HPDE6-E6E7 (cell line): ENCODE results near the gene HS2ST1.
A peak's percentile ranks its signal among the peaks of the same experiment; 100 is the strongest.

ENCODE experiments used
- DNase-seq: peaks from one replicate; pipeline ENCODE4 v3.0.0; 2011; ENCODE audit warnings: missing footprints; ENCODE audit errors: extremely low spot score

Gene HS2ST1

DNA sequence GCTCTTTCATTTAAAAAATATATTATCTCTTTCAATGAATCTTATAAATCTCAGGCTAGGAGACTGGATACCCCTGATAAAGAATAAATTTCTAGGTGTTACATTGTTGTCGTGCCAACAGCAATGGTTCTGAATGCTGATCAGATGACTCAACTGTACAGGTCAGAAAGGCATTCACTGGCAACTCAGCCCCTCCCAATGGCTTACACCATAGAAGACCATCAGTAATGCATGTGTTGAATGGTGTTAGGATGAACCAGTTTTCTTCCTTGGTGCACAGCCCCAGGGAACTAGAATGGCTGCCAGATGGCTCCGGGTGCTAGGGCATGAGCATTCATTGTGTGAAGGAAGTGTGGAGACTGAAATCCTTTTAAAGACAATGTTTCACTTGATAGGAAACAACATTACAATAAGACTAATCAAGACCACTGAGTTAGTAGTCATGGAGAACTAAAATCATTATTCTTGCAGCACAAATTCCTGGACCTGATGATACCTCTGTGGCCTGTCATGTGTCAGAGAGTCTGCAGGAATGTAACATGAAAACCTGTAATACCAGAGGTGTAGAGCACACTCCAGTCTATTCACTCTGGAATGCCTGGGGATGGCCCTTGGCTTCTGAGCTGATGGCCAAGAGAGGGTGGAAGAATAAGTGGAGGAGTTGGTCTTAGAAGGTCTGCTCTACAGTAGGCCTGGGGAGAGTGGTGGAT is 226.6 kb downstream of the HS2ST1 start:
- DNase-seq: peak; percentile 74

- DNase-seq: no peak
Observed at GRCh38 chr1:87141556-87141955, 227.1 kb downstream of the HS2ST1 start.

- DNase-seq: no peak
Observed at GRCh38 chr1:87143413-87144135, 229.1 kb downstream of the HS2ST1 start.

- no peak for DNase-seq
Observed at GRCh38 chr1:87144316-87144895, 230.0 kb downstream of the HS2ST1 start.

DNA sequence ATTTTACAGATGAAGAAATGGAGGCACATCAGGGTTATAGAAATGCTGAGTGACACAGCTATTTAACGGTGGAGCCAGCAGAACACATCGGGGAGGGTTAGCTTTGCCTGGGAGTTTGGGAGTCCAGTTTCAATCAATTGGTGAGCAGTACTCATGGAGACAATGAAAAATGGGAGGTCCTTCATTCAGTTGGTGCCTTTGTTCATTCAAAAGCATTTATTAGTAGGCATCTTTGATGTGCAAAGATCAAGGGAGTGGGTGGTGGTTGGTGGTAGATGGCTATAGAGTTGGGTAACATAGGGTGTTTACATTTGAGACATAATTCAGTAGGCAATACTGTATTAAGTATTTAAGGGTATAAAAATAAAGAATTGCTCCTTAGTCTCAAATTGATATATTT is 230.5 kb downstream of the HS2ST1 start:
- DNase-seq: no peak

- no peak for DNase-seq
Observed at GRCh38 chr1:87146538-87146937, 232.1 kb downstream of the HS2ST1 start.

DNA sequence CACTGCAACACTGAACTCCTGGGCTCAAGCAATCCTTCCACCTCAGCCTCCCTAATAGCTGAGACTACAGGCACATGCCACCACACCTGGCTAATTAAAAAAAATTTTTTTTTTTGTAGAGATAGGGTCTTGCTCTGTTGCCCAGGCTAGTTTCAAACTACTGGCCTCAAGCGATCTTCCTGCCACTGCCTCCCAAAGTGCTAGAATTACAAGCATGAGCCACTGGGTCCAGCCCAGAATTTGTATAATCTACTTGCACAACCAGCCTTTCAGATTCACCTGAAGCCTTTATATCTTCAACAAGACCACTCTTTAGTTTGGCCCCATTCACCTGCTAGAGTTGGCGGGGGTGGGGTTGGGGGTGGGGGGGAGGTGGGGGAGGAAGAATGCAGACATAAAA is 232.6 kb downstream of the HS2ST1 start:
- DNase-seq: no peak

GRCh38 chr1:87147851-87148250 is 233.4 kb downstream of the HS2ST1 start:
- DNase-seq: no peak

DNA sequence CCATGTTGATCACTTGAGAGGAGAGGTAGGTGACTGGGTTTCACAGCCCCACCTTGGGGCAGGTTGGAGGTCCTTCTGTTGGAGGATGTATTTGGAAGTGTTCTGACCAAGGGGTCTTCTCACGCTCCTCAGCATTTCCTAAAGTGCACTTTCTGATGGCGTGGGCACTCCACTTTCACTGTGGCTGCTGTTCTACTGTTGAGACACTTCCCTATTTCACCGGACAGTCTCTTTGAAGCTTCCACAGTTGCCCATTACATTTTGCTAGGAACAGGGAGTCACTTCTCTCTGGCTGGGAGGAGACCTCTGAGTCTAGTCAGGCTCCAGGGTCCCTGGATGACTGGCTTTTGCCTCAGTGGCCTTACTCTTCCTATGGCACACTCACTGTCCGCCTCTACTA is 234.2 kb downstream of the HS2ST1 start:
- no peak for DNase-seq

DNA sequence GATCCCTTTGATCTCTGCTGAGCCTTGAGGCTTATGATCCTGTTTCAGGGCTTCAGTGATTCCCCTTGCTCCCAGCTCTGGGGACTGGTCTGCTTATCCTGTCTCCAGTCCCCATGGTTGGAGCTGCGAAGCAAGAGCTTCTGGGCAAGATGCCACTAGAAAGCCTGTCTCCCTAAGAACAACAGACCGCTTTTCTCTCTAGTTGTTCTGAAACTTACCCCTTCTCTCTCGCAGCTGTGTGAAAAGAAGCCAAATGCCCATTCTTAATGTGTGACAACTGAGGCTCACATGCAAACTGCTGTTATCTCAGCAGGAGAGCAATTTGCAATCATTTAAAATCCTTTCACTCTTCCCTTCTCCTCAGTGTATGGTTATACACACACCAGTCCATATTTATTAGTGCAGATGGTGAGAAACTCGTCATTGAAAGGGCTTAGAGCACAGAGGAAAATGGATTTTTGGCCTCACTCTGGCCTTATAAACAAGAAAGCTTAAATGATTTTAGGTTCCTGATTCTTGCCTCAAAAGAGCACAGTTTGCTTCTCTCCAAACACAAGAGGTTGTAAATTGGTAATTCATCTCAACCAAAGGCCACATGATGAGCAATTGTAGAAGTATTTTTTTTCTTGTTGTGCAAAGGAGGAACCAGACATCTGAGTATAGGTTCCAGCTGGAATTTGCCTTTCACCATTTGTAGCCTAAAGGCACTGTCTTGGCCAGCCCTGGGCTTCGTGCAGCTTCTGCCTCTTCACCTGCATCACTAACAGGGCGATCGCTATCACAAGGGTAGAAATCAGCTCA is 235.0 kb downstream of the HS2ST1 start:
- DNase-seq: no peak

DNA sequence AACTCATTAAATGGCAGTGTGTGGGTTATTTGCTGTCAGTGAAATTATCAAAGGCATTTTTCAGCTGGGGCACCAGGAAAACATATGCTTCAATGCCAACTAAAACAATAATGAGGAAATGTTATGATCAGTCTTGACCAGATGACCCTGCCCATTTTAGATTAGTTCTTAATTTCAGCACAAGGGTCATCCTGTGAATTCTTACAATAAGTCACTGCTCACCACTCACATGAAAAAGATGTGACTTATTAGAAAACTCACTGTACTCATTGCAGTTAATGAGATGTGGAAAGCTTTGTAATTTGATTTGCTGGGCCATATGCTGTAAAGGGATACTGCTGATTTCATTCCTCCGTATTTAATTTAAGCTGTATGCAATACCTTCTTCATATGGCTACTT is 235.7 kb downstream of the HS2ST1 start:
- DNase-seq: no peak

GRCh38 chr1:87151500-87152421 is 237.3 kb downstream of the HS2ST1 start:
- peak; percentile 60 for DNase-seq

GRCh38 chr1:87154384-87154783 is 239.9 kb downstream of the HS2ST1 start:
- no peak for DNase-seq

- no peak for DNase-seq
Observed at GRCh38 chr1:87155170-87155569, 240.7 kb downstream of the HS2ST1 start.

GRCh38 chr1:87155648-87156047 is 241.2 kb downstream of the HS2ST1 start:
- no peak for DNase-seq

GRCh38 chr1:87156124-87156523 is 241.7 kb downstream of the HS2ST1 start:
- no peak for DNase-seq

GRCh38 chr1:87159378-87159915 is 245.0 kb downstream of the HS2ST1 start:
- DNase-seq: no peak
